KBM-7 (cell line): ENCODE measurements around the gene HPCAL1.
"Not testable (repeated sequence)": the region's sequence is repeated elsewhere in the genome, so short reads cannot be mapped to it uniquely, and the experiment has no call there.

Source experiments
- DNase-seq: peaks from one replicate; pipeline ENCODE4 v3.0.0-alpha.2; 2015
- in situ Hi-C: fragments of 300-500 bp; cut with MboI; formaldehyde crosslinking; loops from 2 replicates; pipeline ENCODE4 v1.14.3; 2020; ENCODE audit warnings: low sequenced_read_pairs, low pct_unique_long_range_greater_than_20kb, mixed read lengths

Gene HPCAL1

DNA sequence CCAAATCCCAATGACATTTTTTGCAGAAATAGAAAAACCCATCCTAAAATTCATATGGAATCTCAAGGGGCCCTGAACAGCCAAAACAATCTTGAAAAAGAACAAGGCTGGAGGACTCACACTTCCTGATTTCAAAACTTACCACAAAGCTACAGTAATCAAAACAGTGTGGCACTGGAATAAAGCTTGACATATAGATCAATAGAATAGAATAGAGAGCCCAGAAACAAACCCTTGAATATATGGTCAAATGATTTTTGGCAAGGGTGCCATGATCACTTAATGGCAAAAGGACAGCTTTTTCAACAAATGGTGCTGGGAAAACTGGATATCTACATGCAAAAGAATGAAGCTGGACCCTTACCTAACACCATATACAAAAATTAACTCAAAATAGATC lies 3.9 kb upstream of the HPCAL1 start:
- DNase-seq, in situ Hi-C loops: not testable (repeated sequence)

GRCh38 chr2:10300328-10300920 lies 2.3 kb upstream of the HPCAL1 start:
- no peak for DNase-seq
- in situ Hi-C loops, result no loop called here

DNA sequence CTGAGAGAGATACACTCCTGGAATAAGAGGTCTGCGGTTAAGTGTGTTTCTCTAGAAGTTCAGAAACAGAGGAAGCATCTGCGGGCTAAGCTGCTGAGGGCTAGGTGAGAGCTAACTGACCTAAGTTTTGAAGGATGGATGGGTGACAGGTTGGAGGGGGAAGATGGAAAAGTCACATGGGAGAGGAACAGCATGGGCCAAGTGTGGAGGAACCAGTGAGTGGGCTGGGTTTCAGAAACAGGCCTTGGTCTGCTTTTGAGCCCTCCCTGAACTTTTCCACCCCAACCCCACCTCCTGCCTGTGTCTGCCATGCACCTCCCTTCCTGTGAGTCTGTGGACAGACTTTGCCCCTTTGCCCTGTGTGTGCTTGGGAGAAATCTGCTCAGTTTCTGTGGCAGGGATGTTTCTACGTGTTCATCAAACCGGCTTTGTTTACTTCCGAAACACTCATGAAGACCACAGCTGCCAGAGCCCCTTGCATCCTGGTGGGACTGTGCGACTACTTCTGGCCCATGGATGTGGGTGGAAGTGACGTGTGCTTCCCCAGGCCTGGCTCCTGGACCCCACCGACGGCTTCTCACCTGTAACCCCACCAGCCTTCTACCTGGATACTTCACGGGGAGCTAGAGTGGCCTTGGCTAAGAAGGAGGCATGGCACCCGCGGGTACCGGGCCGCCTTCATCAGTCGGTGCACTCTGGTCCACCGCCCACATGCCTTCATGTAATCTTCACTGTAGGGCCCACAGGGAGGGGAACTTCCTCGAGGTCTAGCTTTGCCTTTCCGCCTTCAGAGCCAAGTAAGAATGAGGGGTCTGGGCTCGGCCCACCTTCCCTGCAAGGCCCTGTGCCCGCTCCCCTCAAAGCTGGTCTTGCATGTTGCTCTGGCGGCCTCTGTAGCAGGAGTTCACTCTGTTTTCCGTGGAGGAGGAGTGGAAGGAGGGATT lies 1.4 kb upstream of the HPCAL1 start:
- in situ Hi-C loops, result no loop called here
- DNase-seq, result no peak

- in situ Hi-C loops, result no loop called here
- DNase-seq, result no peak
Measured at GRCh38 chr2:10301941-10302478, 694 bp upstream of the HPCAL1 start.

DNA sequence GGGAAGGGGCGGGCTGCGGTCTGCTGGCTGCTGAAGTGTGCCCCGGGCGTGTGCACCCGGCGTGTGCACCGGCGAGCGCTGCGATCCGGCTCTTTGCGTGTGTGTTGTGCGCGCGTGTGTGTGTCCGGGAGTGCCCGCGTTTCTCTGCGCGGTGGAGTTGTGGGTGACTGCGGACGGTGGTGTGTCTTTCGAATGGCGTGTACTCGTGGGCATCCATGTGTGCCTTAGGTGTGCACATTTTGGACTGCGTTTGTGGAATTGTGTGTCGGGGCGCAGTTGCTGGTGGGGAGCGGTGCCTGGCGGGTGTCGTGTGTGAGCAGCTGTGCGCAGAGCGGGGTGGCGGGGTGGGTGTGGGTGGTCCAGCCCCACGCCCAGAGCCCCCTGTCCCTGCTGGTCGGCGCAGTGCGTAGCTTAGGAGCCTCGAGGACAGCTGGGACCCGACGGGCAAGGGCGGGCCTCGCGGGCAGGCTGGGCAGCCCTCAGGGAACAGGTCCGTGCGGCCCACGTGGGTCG lies 533 bp downstream of the HPCAL1 start:
- in situ Hi-C loops, result no loop called here
- DNase-seq, result peak; percentile 51

DNA sequence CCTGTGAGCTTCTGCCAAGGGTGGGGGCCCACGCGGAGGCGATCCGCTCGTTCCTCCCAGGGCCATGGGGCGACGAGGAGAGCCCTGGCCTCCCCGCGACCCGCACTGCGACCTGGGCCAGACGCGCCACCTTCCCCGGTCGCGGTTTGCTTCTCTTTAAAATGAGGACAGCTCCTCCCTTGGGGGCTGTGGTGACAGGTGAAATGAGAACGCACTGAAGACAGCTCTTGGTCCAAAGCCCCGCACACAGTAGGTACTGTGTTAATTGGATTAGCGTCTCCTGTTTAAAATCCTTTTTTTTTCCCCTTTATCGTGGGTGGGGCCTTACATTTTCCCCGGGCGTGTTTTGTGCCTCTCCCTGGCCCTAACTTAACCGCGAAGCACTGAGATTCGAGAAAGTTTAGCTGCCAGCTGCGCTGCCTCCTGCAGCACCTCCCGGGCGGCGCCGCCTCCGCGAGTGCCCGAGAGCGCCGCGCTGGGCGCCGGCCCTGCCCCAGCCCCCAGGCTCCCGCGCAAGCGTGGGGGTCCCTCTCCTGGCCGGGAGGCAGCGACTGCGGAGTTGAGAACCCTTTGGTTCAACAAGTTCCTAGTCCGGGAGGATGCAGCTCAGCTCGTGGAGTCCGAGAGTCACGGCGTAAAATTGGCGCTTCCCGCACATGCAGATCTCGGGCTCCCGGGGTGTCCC lies 1.1 kb downstream of the HPCAL1 start:
- DNase-seq, result peak; percentile 67
- in situ Hi-C loops, result no loop called here

DNA sequence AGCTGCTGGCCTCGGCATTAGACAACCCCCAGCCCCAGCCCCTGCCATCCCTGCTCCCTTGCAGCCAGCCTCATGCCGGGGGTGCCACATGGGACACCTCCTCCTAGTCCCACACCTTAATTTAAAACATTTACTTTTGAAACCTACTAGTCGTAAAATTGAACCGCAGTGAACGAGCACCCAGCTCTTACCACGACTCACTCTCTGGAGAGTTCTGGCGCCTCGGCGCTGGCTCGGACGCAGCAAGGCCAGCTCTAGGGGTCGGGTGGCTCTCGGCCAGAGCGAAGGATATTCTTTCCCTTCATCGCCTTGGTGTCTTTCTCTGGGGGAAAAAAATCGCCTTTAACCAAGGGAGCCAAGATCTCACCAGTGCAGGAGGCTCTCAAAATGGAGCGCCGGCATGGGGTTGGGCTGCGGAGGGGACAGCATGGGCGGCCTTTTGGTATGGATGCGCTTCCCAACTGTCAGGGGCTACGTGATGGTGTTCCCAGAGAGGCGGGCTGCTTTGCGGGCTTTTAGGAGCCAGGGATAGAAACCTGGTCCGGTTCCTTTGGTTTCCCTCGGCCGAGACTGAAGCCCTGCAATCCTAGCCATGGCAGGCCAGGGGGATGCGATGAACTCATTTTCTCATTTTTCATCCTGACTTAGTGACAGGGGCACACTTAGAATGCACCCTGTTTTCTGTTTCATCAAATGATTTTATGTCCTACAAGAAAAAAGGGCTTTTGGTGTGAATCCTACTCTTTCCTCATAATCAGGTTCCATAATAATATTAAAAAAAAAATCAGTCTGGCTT lies 2.0 kb downstream of the HPCAL1 start:
- in situ Hi-C loops, result no loop called here
- no peak for DNase-seq

DNA sequence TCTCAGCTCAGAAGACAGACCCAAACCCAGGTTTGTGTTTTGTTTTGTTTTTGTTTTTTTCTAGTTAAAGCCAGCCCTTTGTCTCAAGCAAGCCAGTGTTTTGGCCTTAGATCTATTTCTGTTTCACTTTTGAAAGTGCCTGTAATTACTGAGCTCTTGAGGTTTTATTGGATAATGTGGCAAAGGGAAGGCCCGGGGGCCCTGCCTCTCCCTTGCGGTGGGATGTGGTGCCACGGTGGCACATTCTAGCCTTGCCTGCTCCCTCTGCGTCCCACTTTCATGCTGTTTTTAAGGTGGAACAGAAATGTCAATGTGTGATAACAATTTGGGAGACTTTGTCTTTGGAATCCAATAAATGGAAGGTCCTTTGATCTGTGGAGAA lies 2.5 kb downstream of the HPCAL1 start:
- peak; percentile 79 for DNase-seq
- in situ Hi-C loops, result no loop called here

DNA sequence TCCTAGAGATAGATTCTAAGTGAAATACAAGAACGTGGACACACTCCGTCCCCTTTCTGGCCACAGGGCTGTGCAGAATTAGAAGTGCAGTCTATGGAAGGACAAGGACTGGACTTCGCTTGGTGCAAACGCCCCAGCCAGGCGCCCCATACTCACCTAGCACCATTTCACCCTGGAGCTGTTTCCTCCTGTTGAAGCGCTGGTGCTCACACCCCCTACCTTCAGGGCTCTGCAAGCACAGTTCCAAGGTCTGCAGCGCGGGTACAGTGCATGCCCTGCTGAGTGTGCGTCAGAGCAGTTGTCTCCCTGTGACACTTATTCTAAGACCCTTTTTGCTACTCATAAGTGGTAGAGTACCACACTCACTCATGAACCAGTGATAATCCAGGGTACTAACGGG lies 3.0 kb downstream of the HPCAL1 start:
- no peak for DNase-seq
- in situ Hi-C loops, result no loop called here

DNA sequence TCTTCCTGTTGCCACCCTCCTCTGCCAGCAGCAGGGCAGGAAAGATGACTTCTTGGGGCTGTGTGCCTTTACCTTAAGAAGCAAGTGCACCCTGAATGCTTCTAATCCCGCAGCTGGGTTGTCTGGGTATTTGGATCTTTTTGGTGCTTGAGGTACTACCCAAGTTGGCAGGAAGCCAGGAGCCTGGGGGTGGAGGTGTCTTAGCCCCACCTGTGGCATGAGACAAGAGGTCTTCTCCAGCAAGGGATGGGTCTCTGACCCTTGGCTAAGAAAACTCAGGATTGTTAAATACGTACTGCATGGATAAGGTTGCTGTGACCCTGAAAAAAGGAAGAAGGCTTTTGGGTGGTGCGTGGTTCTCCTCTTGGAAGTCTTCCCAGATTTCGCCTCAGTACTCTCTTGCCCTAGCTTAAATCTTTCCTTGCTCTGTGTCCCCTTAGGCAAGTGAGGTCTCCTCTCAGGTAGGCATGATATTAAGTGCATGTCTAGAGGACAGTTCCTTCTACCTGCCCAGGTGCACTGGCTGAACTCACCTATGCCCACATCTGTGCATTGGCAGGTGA lies 4.3 kb downstream of the HPCAL1 start:
- no peak for DNase-seq
- in situ Hi-C loops, result no loop called here

- DNase-seq, result peak; percentile 45
- in situ Hi-C loops, result no loop called here
Measured at GRCh38 chr2:10307561-10308156, 5.0 kb downstream of the HPCAL1 start.

- in situ Hi-C loops, result no loop called here
- no peak for DNase-seq
Measured at GRCh38 chr2:10308866-10309265, 6.2 kb downstream of the HPCAL1 start.

DNA sequence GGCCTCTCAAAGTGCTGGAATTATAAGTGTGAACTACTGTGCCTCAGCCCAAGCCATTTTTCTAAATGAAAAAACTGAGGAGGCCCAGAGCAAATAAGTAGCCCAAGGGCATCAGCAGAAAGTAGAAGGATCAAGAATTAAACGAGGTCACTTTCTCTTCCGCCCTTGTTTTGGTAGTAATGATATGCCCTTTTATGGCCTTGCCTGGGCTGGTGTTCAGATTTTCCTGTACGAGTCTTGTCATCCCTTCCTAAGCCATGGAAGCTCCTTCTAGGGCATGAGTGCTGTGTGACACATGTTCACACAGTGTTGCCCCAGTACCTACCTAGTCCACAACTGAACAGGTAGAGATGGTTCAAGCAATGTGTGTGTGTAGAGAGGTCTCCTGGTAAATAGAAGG lies 6.6 kb downstream of the HPCAL1 start:
- in situ Hi-C loops, result no loop called here

GRCh38 chr2:10310309-10310888 lies 7.7 kb downstream of the HPCAL1 start:
- in situ Hi-C loops, result no loop called here
- DNase-seq, result no peak

More for the DNA sequence above, 6.6 kb downstream of the HPCAL1 start:
- DNase-seq, result no peak

- in situ Hi-C loops, result no loop called here
- no peak for DNase-seq
Measured at GRCh38 chr2:10311736-10312135, 9.0 kb downstream of the HPCAL1 start.

GRCh38 chr2:10312437-10312957 lies 9.8 kb downstream of the HPCAL1 start:
- in situ Hi-C loops, result no loop called here

GRCh38 chr2:10316336-10316735 lies 13.6 kb downstream of the HPCAL1 start:
- DNase-seq, result no peak
- in situ Hi-C loops, result no loop called here

More at GRCh38 chr2:10312437-10312957, 9.8 kb downstream of the HPCAL1 start:
- no peak for DNase-seq

DNA sequence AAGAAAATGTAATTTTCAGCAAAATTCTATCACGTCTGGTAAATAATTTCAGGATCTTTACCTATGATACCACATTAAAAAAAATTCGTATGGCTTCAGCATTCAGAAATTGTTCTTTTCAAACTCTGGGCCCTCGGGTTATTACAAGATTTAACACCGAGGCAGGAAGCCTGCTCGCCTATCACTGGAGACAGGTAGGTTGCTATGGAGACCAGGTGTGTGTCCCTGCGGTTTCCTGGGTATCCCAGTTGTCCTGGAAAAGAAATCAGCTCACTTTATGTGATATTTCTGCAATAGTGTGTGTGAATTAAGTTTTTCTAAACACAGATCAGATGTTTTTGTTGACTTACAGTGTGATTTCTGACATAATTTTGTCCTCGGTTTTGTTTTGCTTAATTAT lies 14.2 kb downstream of the HPCAL1 start:
- in situ Hi-C loops, result no loop called here
- DNase-seq, result no peak
